Measurements from ENCODE around the gene PODN.

PODN gene

GRCh38 chr1:53133261-53134041 is 71.4 kb downstream of the PODN start:
- no peak for DNase-seq

DNA sequence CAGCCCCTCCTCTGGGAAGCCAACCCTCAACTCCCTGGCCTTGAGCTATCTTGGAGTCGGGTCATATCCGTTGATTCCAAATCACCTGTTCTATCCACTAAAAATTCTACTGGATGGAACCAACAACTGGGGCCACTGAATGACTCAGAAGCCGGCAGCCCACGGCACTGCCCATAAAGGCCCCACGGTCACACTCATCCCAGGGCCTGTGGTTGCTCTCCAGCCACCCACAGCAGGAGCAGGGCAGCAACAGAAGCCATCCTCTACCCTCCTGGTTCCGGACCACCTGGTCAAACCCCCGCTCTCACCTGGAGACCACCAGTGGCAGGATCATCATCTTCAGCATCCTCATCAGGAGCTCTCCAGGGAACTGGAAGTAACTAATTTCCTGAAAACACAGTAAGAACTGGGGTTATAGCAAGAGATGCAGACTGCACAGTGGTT is 72.1 kb downstream of the PODN start:
- no peak for DNase-seq

All from stimulated activated CD4-positive, alpha-beta T cell treated with anti-CD3 and anti-CD28 coated beads, Interleukin-4, amount 100 ng/mL, for 4 hours (primary cell).